H9 (cell line): ENCODE measurements around the gene TMEM184A. TPM values are rescaled to one million over a fixed set of nuclear protein-coding genes. Genes with fewer than 3 reads are reported as not detected.

Experiments
- DNase-seq: peaks from one replicate; pipeline ENCODE4 v3.0.0-alpha.2; 2017
- H2AFZ ChIP-seq: one replicate; pipeline ENCODE4 v1.6.1; 2013; ENCODE audit warnings: mild to moderate bottlenecking, low read length, control low read depth, moderate library complexity
- H2AK5ac ChIP-seq: 2 replicates; pipeline ENCODE4 v1.6.1; 2013; ENCODE audit warnings: low read length, control low read depth, mixed read lengths; ENCODE audit not compliant: insufficient read length
- H2BK120ac ChIP-seq: one replicate; pipeline ENCODE4 v1.6.1; 2013; ENCODE audit warnings: low read depth, mild to moderate bottlenecking, low read length, control low read depth, inconsistent platforms; ENCODE audit not compliant: poor library complexity, severe bottlenecking
- H2BK12ac ChIP-seq: 2 replicates; pipeline ENCODE4 v1.6.1; 2013; ENCODE audit warnings: low read length, control low read depth, mixed read lengths, low read depth; ENCODE audit not compliant: insufficient read length
- H2BK15ac ChIP-seq: 2 replicates; pipeline ENCODE4 v1.6.1; 2013; ENCODE audit warnings: low read depth, low read length, control low read depth
- H2BK20ac ChIP-seq: one replicate; pipeline ENCODE4 v1.6.1; 2013; ENCODE audit warnings: low read depth, mild to moderate bottlenecking, low read length, control low read depth, inconsistent platforms; ENCODE audit not compliant: poor library complexity, severe bottlenecking
- H2BK5ac ChIP-seq: 2 replicates; pipeline ENCODE4 v1.6.1; 2013; ENCODE audit warnings: low read length, control low read depth, mixed read lengths; ENCODE audit not compliant: insufficient read length
- H3K14ac ChIP-seq: 2 replicates; pipeline ENCODE4 v1.6.1; 2013; ENCODE audit warnings: low read length, control low read depth; ENCODE audit not compliant: insufficient read depth
- H3K18ac ChIP-seq: 2 replicates; pipeline ENCODE4 v1.6.1; 2013; ENCODE audit warnings: low read depth, mild to moderate bottlenecking, mixed read lengths, low read length, control low read depth; ENCODE audit not compliant: insufficient read length
- H3K23ac ChIP-seq: 2 replicates; pipeline ENCODE4 v1.6.1; 2013; ENCODE audit warnings: low read length, control low read depth, mixed read lengths, low read depth; ENCODE audit not compliant: insufficient read length
- H3K23me2 ChIP-seq: 2 replicates; pipeline ENCODE4 v1.6.1; 2013; ENCODE audit warnings: low read depth, mild to moderate bottlenecking, mixed read lengths, low read length, control low read depth; ENCODE audit not compliant: insufficient read length, poor library complexity, severe bottlenecking
- H3K27ac ChIP-seq: 2 replicates; pipeline ENCODE4 v1.5.1; 2013; ENCODE audit warnings: low read length, control low read depth, mixed read lengths, low read depth; ENCODE audit not compliant: insufficient read length
- H3K27me3 ChIP-seq: 2 replicates; pipeline ENCODE4 v1.6.1; 2013; ENCODE audit warnings: low read length, control low read depth, inconsistent platforms; ENCODE audit not compliant: insufficient read depth
- H3K4ac ChIP-seq: 2 replicates; pipeline ENCODE4 v1.6.1; 2013; ENCODE audit warnings: low read depth, mild to moderate bottlenecking, control low read depth, inconsistent platforms, low read length, moderate library complexity
- H3K4me1 ChIP-seq: 2 replicates; pipeline ENCODE4 v1.6.1; 2013; ENCODE audit warnings: low read length, control low read depth, inconsistent platforms; ENCODE audit not compliant: insufficient read depth
- H3K4me2 ChIP-seq: 2 replicates; pipeline ENCODE4 v1.6.1; 2013; ENCODE audit warnings: low read length, control low read depth, mixed read lengths; ENCODE audit not compliant: insufficient read length, insufficient read depth
- H3K56ac ChIP-seq: 2 replicates; pipeline ENCODE4 v1.6.1; 2013; ENCODE audit warnings: low read depth, mild to moderate bottlenecking, mixed read lengths, low read length, control low read depth; ENCODE audit not compliant: insufficient read length
- H3K79me1 ChIP-seq: 2 replicates; pipeline ENCODE4 v1.6.1; 2013; ENCODE audit warnings: low read depth, mild to moderate bottlenecking, moderate library complexity, low read length, control low read depth, inconsistent platforms; ENCODE audit not compliant: insufficient read depth, poor library complexity, severe bottlenecking
- H3K79me2 ChIP-seq: 2 replicates; pipeline ENCODE4 v1.6.1; 2013; ENCODE audit warnings: low read length, control low read depth, inconsistent platforms; ENCODE audit not compliant: insufficient read depth
- H3K9ac ChIP-seq: 2 replicates; pipeline ENCODE4 v1.6.1; 2013; ENCODE audit warnings: low read length, control low read depth, mixed read lengths; ENCODE audit not compliant: insufficient read length; ENCODE audit errors: extremely low read depth
- H3K9me3 ChIP-seq: one replicate; pipeline ENCODE4 v1.6.1; 2013; ENCODE audit warnings: low read depth, low read length, inconsistent platforms; ENCODE audit not compliant: control insufficient read depth
- H3T11ph ChIP-seq: one replicate; pipeline ENCODE4 v1.6.1; 2013; ENCODE audit warnings: mild to moderate bottlenecking, low read length, control low read depth, inconsistent platforms
- H4K20me1 ChIP-seq: one replicate; pipeline ENCODE4 v1.6.1; 2013; ENCODE audit not compliant: control insufficient read depth, insufficient read length, insufficient read depth
- H4K5ac ChIP-seq: 2 replicates; pipeline ENCODE4 v1.6.1; 2013; ENCODE audit warnings: low read depth, mild to moderate bottlenecking, mixed read lengths, low read length, control low read depth; ENCODE audit not compliant: insufficient read length
- H4K8ac ChIP-seq: replicated peaks from 2 replicates; pipeline ENCODE4 v1.6.1; 2013; ENCODE audit warnings: low read length, control low read depth, mixed read lengths, low read depth; ENCODE audit not compliant: insufficient read length
- H4K91ac ChIP-seq: 2 replicates; pipeline ENCODE4 v1.6.1; 2013; ENCODE audit warnings: low read depth, mild to moderate bottlenecking, moderate library complexity, mixed read lengths, low read length, control low read depth; ENCODE audit not compliant: insufficient read length
- H3K27ac Mint-ChIP-seq, 3 experiments: 2 replicates in 2 of 3; 3 replicates in 1 of 3; pipeline ENCODE4 v1.8.0; 2020 to 2021; ENCODE audit warnings: mixed read lengths in 3 of 3, mild to moderate bottlenecking in 1 of 3, moderate library complexity in 1 of 3
- H3K27me3 Mint-ChIP-seq: 2 replicates; pipeline ENCODE4 v1.8.0; 2021; ENCODE audit warnings: low read depth, mild to moderate bottlenecking, moderate library complexity, mixed read lengths
- H3K36me3 Mint-ChIP-seq, 3 experiments: 2 replicates in 2 of 3; 3 replicates in 1 of 3; pipeline ENCODE4 v1.8.0; 2020 to 2021; ENCODE audit warnings: low read depth in 3 of 3, mixed read lengths in 3 of 3; ENCODE audit not compliant: insufficient read depth in 1 of 3
- H3K4me1 Mint-ChIP-seq, 2 experiments: 2 replicates each; pipeline ENCODE4 v1.8.0; 2020; ENCODE audit warnings: mixed read lengths in 2 of 2
- H3K4me3 Mint-ChIP-seq, 2 experiments: 2 replicates in 1 of 2; 3 replicates in 1 of 2; pipeline ENCODE4 v1.8.0; 2020 to 2021; ENCODE audit warnings: mild to moderate bottlenecking in 2 of 2, mixed read lengths in 2 of 2, moderate library complexity in 1 of 2
- H3K9me3 Mint-ChIP-seq, 2 experiments: 2 replicates in 1 of 2; 3 replicates in 1 of 2; pipeline ENCODE4 v1.8.0; 2020; ENCODE audit warnings: mild to moderate bottlenecking in 2 of 2, mixed read lengths in 2 of 2, moderate library complexity in 1 of 2
- CTCF ChIP-seq: fragments of 200-600 bp; sonication (generic); conservative IDR thresholded peaks from 3 replicates; pipeline ENCODE4 v1.8.0; 2021; ENCODE audit warnings: antibody characterized with exemption, mild to moderate bottlenecking
- WGBS: extraction: QIAGEN DNeasy Blood & Tissue Kit; methylation state at CpG from one replicate; pipeline ENCODE4 v1.1.7; 2013; ENCODE audit warnings: missing lambda C conversion rate, low lambda C conversion rate, mixed read lengths; ENCODE audit not compliant: insufficient read length; ENCODE audit errors: extremely low coverage; 5-methylcytosine and 5-hydroxymethylcytosine counted together
- total RNA-seq: library from RNA; stranded (reverse); gene quantifications from 2 replicates; pipeline ENCODE4 v1.2.1, GENCODE V29; 2021

TMEM184A gene
- total RNA-seq, 1 experiment from 2014 or later = 1.3 TPM

DNA sequence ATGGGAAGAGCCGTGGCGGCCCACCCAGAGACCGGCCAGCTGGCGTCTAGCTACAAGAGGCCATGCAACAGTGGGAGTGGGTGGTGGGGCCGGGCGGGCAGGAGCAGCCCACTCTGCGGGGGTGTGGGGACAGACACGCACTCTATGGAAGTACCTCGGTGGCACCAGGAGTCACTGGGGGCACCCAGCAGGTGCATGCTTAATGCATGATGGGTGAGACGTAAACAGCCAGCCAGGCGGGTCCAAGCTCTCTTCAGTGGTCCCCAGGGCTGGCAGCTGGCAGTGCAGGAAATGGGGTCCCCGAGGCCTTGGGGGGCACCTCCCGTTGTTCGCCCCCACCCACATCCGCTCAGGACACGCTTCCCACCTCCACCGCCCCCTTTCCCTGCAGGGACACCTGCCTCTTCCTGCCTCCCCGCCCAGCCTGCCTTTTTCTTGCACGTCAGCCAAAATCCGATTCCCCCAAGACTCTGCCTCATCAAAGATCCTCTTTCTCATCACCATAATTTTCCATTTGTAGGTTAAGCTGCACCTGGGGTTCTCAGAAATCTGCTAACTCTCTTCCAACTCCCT lies 36.4 kb upstream of the TMEM184A start:
- Histone ChIP-seq H3K4me2 (no peak overlapping the region), H3K4ac (no peak overlapping the region), H3K18ac (no peak overlapping the region), H3K23me2 (no peaks in the 10 kb centered on the region), H3K9ac (no peak overlapping the region), H4K8ac (no peak overlapping the region), H3K23ac (no peak overlapping the region), H4K20me1 (no peaks in the 10 kb centered on the region), H2BK15ac (no peak overlapping the region), H3K27me3 (no peaks in the 10 kb centered on the region), H2AFZ (no peak overlapping the region), H3K4me1 (no peaks in the 10 kb centered on the region), H3K14ac (no peak overlapping the region), H2BK20ac (no peak overlapping the region), H3T11ph (no peak overlapping the region), H2BK5ac (no peak overlapping the region), H2BK12ac (no peak overlapping the region), H4K91ac (no peak overlapping the region), H2BK120ac (no peak overlapping the region), H2AK5ac (no peak overlapping the region), H3K79me1 (no peaks in the 10 kb centered on the region), H3K79me2 (no peaks in the 10 kb centered on the region), H3K9me3 (no peaks in the 10 kb centered on the region), H4K5ac (no peak overlapping the region), H3K56ac (no peak overlapping the region), H3K27ac (no peak overlapping the region)
- no CpG with 5 or more reads among the region's 20 CpGs for WGBS
- Mint-ChIP-seq H3K9me3 (peaks cover 7 to 8% of the 10 kb centered on the region in 2 experiments; a peak in 3 of 5 replicates), H3K36me3 (peaks cover 2 to 16% (median 3%) of the 10 kb centered on the region in 3 experiments; a peak in 6 of 7 replicates), H3K27ac (no peak overlapping the region; a peak in 1 of 7 replicates), H3K4me1 (peaks cover 14 to 17% of the 10 kb centered on the region in 2 experiments), H3K27me3 (peaks cover 22% of the 10 kb centered on the region), H3K4me3 (no peak overlapping the region)
- no peak for TF ChIP-seq CTCF
- DNase-seq = no peak
